HG03432 (cell line): ENCODE data around the gene DNMT3L.
"Not testable (repeated sequence)": the region's sequence is repeated elsewhere in the genome, so short reads cannot be mapped to it uniquely, and the experiment has no call there.

Source experiments
- ATAC-seq: cut with Tn5 transposase; IDR thresholded peaks from one replicate; pipeline ENCODE4 v1.9.1; 2021; ENCODE audit warnings: mild to moderate bottlenecking, moderate library complexity; ENCODE audit not compliant: unreplicated experiment

Gene DNMT3L

DNA sequence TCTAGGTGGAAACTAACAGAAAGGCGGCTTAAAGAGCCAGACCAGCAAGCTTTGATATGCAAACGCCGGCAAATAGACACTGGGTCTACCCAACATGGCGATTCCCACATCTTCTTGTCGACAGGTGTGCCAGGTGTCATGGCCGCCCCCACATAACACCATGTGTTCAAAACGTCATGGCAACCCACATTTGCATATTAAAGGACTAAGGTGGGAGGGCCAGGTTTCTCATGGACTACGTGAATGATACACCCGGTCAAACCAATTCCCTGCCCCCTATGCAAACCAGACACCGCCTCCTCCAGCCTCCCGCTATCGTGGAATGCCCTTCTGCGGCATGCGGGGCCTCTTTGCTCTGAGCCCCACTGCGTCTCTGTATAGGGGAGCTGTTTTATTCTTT lies 62.2 kb downstream of the DNMT3L start:
- no peak for ATAC-seq

DNA sequence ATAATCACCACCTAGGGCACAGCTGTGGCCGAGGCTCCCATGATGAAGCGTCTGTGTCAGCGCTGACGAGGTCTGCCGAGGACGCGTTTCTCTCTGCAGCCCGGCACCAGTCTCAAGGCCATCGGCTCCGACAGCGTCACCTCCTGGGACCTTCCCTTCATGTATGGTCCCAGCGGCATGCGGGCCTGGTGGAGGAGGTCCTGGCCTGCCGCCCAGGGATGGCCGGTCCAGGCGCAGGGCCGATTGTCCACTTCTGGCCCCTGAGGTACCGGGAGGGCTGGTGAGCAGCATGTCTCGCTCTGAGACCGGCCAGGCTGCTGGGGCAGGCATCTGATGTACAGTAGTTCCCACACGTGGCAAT lies 64.6 kb downstream of the DNMT3L start:
- ATAC-seq, result not testable (repeated sequence)
